Myocyte (in vitro differentiated cells): ENCODE measurements around the gene SYNM. TPM values are rescaled to one million over a fixed set of nuclear protein-coding genes. Genes with fewer than 3 reads are reported as not detected.

Experiments used
- DNase-seq: peaks from one replicate; pipeline ENCODE4 v3.0.0-alpha.2; 2012; ENCODE audit warnings: low read depth
- total RNA-seq: library from RNA; depleted of rRNA; stranded (reverse); fragments of >200 nt; gene quantifications from 2 replicates; pipeline ENCODE4 v1.2.3, GENCODE V29; 2014

SYNM gene
- total RNA-seq, 1 donor from 2014 or later = 12.0 TPM

GRCh38 chr15:99085413-99086326 is 19.2 kb upstream of the SYNM start:
- no peak for DNase-seq

- peak; percentile 42 for DNase-seq
Observed at GRCh38 chr15:99086327-99086667, 18.6 kb upstream of the SYNM start.

GRCh38 chr15:99087405-99087943 is 17.4 kb upstream of the SYNM start:
- no peak for DNase-seq

- DNase-seq = peak; percentile 55
Observed at GRCh38 chr15:99090011-99090699, 14.7 kb upstream of the SYNM start.

GRCh38 chr15:99090938-99091337 is 13.9 kb upstream of the SYNM start:
- peak; percentile 31 for DNase-seq

GRCh38 chr15:99092554-99093172 is 12.2 kb upstream of the SYNM start:
- no peak for DNase-seq

GRCh38 chr15:99095626-99096025 is 9.3 kb upstream of the SYNM start:
- DNase-seq = no peak

- no peak for DNase-seq
Observed at GRCh38 chr15:99096173-99096893, 8.5 kb upstream of the SYNM start.

- no peak for DNase-seq
Observed at GRCh38 chr15:99096894-99097426, 7.9 kb upstream of the SYNM start.

- peak; percentile 18 for DNase-seq
Observed at GRCh38 chr15:99097441-99098410, 7.2 kb upstream of the SYNM start.

GRCh38 chr15:99098426-99098825 is 6.5 kb upstream of the SYNM start:
- no peak for DNase-seq

GRCh38 chr15:99098991-99099390 is 5.9 kb upstream of the SYNM start:
- DNase-seq = no peak

- no peak for DNase-seq
Observed at GRCh38 chr15:99099661-99100060, 5.2 kb upstream of the SYNM start.

- peak; percentile 78 for DNase-seq
Observed at GRCh38 chr15:99100245-99101173, 4.4 kb upstream of the SYNM start.

GRCh38 chr15:99101501-99101900 is 3.4 kb upstream of the SYNM start:
- no peak for DNase-seq

GRCh38 chr15:99102332-99103235 is 2.3 kb upstream of the SYNM start:
- DNase-seq = no peak

- DNase-seq = no peak
Observed at GRCh38 chr15:99103279-99103678, 1.6 kb upstream of the SYNM start.
